ENCODE measurements around the gene OR4N2.
"Not testable (repeated sequence)": the region's sequence is repeated elsewhere in the genome, so short reads cannot be mapped to it uniquely, and the experiment has no call there.

OR4N2 gene, protein sequence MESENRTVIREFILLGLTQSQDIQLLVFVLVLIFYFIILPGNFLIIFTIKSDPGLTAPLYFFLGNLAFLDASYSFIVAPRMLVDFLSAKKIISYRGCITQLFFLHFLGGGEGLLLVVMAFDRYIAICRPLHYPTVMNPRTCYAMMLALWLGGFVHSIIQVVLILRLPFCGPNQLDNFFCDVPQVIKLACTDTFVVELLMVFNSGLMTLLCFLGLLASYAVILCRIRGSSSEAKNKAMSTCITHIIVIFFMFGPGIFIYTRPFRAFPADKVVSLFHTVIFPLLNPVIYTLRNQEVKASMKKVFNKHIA

DNA sequence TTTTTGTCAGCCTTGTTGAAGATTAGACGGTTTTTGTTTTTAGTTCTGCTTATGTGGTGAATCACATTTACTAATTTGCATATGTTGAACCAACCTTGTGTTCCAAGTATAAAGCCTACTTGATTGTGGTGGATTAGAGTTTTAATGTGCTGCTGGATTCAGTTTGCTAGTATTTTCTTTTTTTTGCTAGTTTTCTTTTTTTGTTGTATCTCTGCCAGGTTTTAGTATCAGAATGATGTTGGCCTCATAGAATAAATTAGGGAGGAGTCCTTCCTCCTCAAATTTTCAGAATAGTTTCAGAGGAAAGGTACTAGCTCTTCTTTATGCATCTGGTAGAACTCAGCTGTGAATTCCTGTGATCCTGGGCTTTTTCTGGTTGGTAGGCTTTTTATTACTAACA lies at the start of gene OR4N2:
OR4N2 (plus strand) TSS at position 301 of the 400 bp plus-strand sequence. CDS start 23,679 bp downstream, outside the sequence.
- not testable (repeated sequence) for DNase-seq

DNA sequence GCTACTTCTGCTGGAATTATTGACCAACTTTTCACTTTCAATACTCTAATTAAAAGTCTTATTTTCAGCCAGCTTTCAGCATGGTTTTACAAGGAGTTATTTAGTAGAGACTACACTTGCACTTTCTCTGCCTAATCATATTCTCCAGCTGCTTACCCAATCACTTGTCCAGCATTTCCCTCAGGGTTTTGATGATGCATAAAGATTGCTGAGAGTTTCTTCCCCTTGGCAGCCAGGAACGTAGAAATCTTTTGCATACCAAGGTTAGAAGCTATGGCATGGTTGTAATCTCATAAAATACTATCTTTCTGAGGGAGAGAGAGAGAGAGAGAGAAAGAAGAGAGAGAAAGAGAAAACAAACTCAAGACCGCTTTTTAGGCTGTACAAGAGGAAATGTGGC lies 49.4 kb upstream of the OR4N2 start:
- no peak for DNase-seq

DNA sequence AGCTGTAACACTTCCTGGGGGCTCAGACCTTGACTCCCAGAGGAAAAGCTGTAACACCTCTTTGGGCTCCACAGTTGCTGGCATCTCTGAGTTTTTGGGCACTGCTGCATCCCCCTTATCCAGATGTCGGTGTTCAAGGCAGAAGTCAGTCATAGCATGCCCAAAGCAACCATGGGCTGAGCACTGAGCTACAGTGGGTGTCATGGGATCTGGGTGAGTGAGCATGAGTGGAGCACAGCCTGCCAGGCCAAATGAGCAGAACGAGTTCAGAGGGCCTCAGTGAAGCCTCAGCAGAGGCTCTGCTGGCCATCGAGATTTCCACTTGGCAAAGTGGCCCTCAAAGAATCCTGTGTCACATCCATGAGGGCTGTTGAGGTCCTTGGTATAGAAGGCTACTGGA lies 32.1 kb upstream of the OR4N2 start:
- DNase-seq = not testable (repeated sequence)

DNA sequence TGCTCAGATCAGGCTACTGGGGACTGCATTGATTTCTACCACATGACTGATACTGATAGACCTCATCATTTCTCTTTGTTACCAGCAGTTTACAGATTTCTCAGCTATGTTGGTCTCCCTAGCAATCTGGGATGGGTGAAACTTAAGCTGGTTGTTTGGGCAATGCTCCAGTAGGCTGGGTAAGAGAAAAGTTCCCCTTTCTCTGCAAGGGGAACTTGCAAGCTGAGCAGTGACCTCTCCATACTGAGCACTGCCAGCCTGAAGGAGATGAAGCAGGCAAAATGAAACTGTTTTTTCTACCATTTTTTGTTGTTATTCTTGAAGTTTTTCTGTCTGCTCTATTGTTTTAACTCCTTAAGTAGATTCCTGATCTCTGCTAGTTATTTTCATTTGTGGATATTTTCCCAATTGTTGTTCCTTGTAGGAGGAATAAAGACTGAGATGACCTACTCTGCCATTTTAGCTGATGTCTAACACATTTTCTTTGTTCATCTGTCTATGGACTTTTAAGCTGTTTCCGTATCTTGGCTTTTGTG lies 31.6 kb upstream of the OR4N2 start:
- no peak for DNase-seq

DNA sequence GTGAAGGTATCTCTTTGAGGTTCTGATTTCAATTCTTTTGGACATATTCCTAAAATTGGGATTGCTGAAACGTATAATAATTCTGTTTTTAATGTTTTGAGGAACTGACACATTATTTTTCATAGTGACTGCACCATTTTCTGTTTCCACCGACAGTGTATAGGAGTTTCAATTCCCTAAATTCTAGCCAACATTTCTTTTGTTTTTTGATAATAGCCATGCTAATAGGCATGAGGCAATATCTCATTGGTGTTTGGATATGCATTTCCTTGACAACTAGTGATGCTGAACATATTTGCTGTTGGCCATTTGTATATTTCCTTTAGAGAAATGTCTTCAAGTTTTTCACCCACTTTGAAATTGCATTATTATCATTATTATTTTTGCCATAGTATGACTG lies 31.1 kb upstream of the OR4N2 start:
- not testable (repeated sequence) for DNase-seq

DNA sequence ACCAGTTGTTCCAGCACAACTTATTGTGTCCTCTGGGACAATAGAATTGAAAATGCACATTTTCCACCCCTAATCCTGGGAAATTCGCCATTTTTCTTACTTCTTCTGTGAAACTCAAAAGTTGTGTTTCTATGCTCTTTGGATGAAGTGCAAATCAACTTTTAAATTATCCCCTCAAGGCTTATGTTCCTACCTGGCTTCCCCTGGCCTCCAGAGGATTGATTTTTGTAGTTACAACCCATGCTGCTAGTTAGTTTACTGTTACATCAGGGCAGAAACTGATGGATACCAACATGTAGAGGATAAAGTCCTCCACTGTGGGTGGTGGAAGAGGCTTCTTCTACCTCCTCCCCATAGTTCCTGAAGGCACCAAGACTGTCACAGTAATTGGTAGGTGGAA lies 30.4 kb upstream of the OR4N2 start, which contains the start of gene OR4M1:
OR4M1 (plus strand) TSS at position 301 of the 400 bp plus-strand sequence. CDS start 6,819 bp downstream, outside the sequence.
- not testable (repeated sequence) for DNase-seq

DNA sequence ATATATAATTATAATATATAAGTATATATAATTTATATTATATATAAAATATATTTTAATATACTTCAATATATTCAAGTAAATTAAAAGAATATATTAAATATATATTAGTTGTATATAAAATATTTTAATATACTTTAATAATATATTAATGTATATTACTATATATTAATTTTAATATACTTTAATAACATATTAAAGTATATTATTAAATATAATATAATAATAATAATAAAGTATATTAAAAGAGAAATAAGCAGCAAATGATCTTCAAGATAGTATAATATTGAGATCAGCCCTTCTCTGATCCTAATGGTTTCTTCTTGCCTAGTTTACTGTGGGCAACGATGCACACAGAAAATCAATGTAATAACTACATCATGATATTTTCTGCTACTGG lies 28.0 kb upstream of the OR4N2 start:
- DNase-seq = no peak

DNA sequence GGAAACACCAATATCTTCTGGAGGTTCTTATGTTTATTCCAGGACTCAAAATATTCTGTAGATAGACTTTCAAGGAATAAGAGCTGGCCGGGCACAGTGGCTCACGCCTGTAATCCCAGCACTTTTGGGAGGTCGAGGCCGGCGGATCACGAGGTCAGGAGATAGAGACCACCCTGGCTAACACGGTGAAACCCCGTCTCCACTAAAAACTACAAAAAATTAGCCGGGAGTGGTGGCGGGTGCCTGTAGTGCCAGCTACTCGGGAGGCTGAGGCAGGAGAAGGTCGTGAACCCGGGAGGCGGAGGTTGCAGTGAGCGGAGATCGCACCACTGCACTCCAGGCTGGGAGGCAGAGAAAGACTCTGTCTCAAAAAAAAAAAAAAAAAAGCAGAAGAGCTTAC lies 17.7 kb upstream of the OR4N2 start:
- DNase-seq = not testable (repeated sequence)

DNA sequence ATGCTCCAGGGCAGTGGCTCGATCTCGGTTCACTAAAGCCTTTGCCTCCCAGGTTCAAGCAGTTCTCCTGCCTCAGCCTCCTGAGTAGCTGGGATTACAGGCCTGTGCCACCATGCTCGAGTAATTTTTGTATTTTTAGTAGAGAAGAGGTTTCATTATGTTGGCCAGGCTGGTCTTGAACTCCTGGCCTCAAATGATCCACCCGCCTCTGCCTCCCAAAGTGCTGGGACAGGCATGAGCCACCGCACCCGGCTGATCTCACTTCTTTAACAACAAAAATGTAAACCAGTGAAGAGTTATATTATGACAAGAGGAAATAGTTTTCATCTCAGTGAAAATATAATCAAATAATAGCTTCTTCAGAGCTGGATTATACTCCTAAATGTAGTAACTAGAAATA lies 16.3 kb upstream of the OR4N2 start:
- DNase-seq = not testable (repeated sequence)

DNA sequence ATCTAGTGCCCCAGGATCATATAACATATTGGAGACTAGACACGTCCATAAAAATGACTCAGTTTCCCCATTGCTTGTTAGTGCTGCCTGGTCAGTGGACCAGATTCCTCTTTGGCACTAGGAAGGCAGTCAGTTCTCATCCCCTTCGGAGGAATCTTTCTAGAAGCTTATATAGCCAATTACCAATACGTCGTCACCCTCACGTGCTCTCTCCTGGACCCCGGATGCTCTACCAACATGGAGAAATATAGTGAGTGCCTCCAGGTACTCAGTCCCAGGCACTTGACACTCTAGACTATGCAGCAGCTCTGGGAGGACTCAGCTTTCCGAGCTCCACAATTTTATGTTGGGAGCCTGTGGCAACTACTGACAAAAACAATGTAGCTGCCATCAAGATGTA lies 15.4 kb upstream of the OR4N2 start:
- not testable (repeated sequence) for DNase-seq

DNA sequence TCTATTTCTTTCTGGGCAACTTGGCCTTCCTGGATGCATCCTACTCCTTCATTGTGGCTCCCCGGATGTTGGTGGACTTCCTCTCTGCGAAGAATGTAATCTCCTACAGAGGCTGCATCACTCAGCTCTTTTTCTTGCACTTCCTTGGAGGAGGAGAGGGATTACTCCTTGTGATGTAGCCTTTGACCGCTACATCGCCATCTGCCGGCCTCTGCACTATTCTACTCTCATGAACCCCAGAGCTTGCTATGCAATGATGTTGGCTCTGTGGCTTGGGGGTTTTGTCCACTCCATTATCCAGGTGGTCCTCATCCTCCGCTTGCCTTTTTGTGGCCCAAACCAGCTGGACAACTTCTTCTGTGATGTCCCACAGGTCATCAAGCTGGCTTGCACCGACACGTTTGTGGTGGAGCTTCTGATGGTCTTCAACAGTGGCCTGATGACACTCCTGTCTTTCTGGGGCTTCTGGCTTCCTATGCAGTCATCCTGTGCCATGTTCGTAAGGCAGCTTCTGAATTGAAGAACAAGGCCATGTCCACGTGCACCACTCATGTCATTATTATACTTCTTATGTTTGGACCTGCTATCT lies 7.0 kb upstream of the OR4N2 start:
- DNase-seq = not testable (repeated sequence)

DNA sequence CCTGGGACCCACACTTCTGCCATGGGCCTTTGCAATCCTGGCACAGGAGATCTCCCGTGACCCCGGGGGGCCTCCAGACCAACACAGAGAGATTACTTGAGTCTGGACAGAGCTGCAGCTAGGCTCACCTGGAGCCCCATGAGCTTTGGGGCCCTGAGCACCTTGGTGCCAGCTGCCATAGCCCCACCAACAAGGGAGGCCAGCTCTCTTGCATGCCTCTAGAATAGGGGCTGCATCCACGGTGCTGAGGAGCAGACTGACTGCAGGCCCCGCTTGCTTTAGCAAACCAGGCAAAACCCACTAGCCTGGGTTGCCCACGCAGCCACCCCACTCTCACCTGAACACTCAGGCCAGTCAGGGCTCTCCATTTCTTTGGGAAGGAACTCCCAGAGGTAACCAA lies 3.7 kb upstream of the OR4N2 start:
- DNase-seq = no peak

DNA sequence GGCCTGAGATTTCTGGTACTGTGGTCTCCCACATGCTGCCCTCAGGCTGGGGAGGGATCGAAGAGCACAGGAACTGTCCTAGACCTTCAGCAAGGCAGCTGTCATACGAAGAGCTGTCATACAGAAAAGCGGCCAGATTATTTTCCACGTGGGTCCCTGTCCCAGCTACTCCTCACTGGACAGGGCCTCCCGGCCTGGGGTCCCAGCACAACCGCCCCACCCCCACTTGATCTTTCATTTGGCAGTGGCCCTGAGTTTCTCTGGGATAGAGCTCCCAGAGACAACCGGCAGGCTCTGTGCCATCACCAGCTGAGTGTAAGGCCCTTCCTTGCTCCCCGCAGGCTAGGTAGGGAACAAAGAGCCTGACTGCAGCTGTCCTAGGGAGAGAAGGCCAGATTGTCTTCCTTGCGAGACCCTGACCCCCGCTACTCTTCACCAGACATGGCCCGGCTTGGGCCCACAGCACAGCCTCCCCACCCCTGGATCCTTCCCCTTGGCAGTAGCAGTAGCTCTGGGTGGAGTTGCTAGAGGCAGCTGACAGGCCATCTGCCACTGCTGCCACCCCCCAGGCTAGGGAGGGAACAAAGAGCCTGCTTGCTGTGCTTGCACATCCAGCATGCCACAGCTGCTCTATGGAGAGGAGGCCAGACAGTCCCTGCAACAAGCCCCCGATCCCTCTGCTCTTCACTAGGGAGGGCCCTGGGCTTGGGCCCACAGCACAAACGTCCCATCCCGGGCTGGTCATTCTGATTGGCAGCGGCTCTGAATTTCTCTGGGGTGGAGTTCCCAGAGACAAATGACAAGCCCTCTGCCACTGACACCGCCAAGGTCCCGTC lies 3.1 kb upstream of the OR4N2 start:
- peak; percentile 91 for DNase-seq

DNA sequence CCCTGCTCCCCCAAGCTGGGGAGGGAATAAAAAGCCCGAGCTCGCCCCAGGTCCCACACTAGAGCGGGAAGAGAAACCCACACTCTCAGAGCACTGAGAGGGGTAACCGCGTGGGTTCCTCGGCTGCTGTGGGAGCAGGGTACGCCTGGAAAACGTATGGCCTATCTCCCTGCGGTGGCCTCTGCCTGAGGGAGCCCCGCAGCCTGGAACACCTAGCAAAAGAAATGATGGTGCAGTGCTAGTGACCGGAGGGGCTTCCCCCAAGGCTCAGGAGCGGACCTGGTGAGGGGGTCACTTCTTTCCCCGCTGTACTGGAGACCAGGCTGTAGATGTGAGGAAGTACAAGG lies 2.5 kb upstream of the OR4N2 start:
- no peak for DNase-seq

DNA sequence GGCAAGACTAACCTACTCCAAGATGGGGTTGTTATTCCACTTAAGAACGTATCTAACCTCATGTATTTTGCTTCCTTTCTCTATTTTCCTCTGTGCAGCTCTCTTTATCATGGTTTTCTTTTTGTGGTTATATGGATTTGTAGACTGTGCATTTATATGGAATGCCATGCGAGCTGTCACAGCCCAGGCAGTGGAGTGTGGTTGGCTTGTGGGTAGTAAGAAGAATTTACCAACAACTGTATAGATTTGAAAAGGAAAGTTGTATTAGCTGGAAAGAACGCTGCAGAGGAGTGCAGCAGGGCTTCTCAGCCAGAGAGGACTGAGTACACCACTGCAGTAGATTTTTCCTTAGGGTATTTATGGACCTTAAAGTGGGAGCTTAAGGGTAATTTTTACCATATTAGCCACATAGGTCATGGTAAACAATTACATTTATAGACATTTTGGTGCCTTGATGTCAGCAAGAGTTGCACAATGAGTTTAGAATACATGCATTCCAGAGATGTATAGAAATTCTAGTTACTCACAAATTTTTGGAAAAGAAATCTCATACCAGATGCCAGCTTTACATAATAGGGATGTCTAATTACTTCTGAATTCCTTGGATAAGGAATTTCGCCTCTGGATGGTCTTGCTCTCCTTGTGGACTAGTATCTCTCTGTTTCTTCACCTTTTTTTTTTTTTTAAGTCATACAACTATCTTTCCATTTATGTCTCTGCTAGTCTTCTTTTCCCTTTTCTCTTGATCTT lies 9.8 kb downstream of the OR4N2 start:
- not testable (repeated sequence) for DNase-seq

DNA sequence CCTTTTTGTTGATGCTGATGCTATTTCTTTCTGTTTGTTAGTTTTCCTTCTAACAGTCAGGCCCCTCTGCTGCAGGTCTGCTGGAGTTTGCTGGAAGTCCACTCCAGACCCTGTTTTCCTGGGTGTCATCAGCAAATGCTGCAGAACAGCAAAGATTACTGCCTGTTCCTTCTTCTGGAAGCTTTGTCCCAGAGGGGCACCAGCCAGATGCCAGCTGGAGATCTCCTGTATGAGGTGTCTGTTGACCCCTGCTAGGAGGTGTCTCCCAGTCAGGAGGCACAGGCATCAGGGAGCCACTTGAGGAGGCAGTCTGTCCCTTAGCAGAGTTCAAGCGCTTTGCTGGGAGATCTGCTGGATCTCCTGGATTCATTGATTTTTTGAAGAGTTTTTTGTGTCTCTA lies 16.3 kb downstream of the OR4N2 start:
- DNase-seq = not testable (repeated sequence)

DNA sequence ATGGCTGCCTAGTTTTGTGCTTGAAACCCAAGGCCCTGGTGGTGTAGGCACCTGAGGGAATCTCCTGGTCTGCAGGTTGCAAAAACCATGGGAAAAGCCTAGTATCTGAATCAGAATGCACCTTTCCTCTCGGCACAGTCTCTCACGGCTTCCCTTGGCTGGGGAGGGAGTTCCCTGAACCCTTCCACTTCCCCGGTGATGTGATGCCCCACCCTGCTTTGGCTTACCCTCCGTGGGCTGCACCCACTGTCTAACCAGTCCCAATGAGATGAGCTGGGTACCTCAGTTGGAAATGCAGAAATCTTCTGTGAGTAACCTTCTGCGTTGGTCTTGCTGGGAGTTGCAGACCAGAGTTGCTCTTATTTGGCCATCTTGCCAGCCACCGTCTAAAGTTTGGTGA lies 17.4 kb downstream of the OR4N2 start:
- DNase-seq = not testable (repeated sequence)

DNA sequence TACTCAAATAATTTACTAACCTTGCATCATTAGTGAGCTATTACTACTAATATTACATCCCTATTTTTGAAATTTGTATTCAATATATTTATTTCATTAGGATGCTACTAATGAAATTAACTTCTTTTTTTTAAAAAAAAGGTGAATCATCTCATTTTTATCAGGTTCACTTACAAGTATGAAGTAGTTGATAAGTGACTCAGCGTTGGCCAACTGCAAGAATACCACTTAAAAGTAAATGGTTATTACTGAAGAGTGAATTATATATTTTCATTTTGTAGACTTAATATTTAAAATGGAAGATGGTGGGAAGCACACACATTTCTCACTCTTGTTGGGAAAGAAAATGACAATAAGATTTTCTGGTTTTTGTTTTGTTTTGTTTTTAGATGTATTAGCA lies 19.6 kb downstream of the OR4N2 start:
- no peak for DNase-seq

DNA sequence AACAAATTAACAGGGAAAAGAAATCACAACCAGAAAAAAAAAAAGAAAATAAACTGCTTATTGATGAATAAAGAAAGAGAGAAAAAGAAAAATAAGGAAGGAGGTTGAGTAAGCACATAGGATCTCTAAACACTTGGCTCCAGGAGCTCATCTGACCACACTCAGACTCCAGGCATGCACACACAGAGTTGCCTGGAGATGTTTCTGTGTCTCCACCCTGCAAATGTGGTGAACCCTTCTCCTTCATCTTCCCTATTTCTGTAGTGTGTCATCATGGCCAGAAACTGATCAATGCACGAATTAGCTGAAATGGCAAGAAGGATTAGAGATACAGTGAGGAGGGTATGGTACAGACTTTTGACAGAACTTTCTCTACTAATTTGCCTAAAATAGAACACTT lies 20.2 kb downstream of the OR4N2 start:
- DNase-seq = no peak

DNA sequence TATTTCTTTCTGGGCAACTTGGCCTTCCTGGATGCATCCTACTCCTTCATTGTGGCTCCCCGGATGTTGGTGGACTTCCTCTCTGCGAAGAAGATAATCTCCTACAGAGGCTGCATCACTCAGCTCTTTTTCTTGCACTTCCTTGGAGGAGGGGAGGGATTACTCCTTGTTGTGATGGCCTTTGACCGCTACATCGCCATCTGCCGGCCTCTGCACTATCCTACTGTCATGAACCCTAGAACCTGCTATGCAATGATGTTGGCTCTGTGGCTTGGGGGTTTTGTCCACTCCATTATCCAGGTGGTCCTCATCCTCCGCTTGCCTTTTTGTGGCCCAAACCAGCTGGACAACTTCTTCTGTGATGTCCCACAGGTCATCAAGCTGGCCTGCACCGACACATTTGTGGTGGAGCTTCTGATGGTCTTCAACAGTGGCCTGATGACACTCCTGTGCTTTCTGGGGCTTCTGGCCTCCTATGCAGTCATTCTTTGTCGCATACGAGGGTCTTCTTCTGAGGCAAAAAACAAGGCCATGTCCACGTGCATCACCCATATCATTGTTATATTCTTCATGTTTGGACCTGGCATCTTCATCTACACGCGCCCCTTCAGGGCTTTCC lies 24.2 kb downstream of the OR4N2 start:
- DNase-seq = not testable (repeated sequence)

DNA sequence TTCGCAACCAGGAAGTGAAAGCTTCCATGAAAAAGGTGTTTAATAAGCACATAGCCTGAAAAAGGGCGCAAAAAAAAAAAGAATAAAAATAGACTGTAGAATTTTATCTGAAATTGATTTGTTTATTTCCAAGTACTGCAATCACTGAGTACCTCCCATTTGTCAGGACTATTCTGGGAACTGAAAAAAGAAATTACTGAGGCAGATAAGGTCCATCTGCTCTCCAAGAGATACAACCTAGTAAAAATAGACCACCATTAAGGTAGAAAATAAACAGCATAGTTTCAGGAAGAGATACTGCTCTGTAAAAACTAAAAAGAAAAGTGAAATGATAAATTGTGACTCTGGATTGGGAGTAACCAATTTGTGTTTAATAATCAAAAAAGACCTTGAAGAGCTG lies 24.7 kb downstream of the OR4N2 start:
- DNase-seq = peak; percentile 40

DNA sequence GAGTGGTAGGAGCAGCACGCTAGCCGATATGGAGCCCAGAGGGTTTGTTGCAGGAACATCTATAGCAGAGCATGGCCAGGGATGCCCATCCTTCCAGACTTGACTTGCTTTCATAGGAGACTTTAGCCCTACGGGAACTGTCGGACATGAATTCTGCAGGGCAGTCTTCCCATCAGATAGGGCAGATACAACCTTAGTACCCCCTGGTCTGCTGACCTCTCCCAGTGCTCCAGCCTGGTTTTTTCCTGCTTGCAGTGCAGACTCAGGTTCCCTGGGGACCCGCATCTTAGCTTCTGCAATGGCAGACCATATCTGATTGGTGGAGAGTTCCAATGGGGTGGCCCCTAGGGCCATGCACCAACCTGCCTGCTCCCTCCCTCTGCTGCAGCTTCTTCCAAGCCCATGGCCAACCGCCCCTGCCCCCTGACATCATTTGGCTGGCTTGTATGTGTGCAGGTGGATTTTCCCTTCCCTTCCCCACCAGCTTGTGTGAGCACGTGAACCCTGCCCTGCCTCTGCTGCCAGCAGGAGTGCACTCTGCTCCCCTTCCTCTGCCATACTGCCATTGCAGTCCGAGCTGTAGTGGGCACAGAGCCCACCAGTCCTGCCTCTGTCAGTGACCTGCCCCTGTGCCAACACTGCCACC lies 30.8 kb downstream of the OR4N2 start:
- not testable (repeated sequence) for DNase-seq

Measured in NCI-H2171 (cell line).